ENCODE results near the gene CLOCK. TPM values are rescaled to one million over a fixed set of nuclear protein-coding genes. Genes with fewer than 3 reads are reported as not detected.

CLOCK gene
- total and polyA plus RNA-seq, 11 donors, result 8.3 to 42.1 (median 31.0) TPM

GRCh38 chr4:55442541-55442940 lies 104.2 kb downstream of the CLOCK start:
- Histone ChIP-seq H3K9me3 (no peaks in the 10 kb centered on the region), H3K4me3 (no peak overlapping the region), H3K27ac (no peak overlapping the region), H3K36me3 (peaks cover 0 to 83% (median 57%) of the 10 kb centered on the region in 9 donors), H3K27me3 (no peaks in the 10 kb centered on the region), H3K4me1 (peaks cover 0 to under 1% (median 0%) of the 10 kb centered on the region in 12 donors)
- DNase-seq (no peak), ATAC-seq (no peak)
- intact Hi-C loops (cut with DNase I), result loop anchor here in 3 of 10 donors (5.0 to 10.0 kb wide), 2 partner anchors 35 to 102 kb away; partner anchors contain the start of gene CLOCK (in 2 of the 3)
- 83 to 92% (median 84%) methylated on average over 1 of the region's 1 CpG for WGBS, 4 donors
- TF ChIP-seq, protein P1, sequence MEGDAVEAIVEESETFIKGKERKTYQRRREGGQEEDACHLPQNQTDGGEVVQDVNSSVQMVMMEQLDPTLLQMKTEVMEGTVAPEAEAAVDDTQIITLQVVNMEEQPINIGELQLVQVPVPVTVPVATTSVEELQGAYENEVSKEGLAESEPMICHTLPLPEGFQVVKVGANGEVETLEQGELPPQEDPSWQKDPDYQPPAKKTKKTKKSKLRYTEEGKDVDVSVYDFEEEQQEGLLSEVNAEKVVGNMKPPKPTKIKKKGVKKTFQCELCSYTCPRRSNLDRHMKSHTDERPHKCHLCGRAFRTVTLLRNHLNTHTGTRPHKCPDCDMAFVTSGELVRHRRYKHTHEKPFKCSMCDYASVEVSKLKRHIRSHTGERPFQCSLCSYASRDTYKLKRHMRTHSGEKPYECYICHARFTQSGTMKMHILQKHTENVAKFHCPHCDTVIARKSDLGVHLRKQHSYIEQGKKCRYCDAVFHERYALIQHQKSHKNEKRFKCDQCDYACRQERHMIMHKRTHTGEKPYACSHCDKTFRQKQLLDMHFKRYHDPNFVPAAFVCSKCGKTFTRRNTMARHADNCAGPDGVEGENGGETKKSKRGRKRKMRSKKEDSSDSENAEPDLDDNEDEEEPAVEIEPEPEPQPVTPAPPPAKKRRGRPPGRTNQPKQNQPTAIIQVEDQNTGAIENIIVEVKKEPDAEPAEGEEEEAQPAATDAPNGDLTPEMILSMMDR (IDR thresholded peaks at IDR 0.05), result no peak
- no peak for TF ChIP-seq POLR2A (IDR thresholded peaks at IDR 0.05)

- no peaks in the 10 kb centered on the region for H3K9me3 ChIP-seq
- TF ChIP-seq POLR2A (IDR thresholded peaks at IDR 0.05), result no peak
- TF ChIP-seq, protein P1 (IDR thresholded peaks at IDR 0.05), result no peak
- H3K4me3 ChIP-seq, result no peak overlapping the region
- H3K36me3 ChIP-seq, result peaks cover 0 to 83% (median 54%) of the 10 kb centered on the region in 9 donors
- DNase-seq, result no peak
- no peaks in the 10 kb centered on the region for H3K4me1 ChIP-seq
- H3K27ac ChIP-seq, result no peak overlapping the region
- no peaks in the 10 kb centered on the region for H3K27me3 ChIP-seq
- WGBS, 4 donors, result 96 to 100% (median 97%) methylated on average over 2 of the region's 2 CpGs
- ATAC-seq, result no peak
- intact Hi-C loops (cut with DNase I), result loop anchor here in 3 of 10 donors (5.0 to 10.0 kb wide), 2 partner anchors 33 to 104 kb away; partner anchors contain the start of gene CLOCK (in 2 of the 3)
Measured at GRCh38 chr4:55440786-55441185, 105.9 kb downstream of the CLOCK start.

DNA sequence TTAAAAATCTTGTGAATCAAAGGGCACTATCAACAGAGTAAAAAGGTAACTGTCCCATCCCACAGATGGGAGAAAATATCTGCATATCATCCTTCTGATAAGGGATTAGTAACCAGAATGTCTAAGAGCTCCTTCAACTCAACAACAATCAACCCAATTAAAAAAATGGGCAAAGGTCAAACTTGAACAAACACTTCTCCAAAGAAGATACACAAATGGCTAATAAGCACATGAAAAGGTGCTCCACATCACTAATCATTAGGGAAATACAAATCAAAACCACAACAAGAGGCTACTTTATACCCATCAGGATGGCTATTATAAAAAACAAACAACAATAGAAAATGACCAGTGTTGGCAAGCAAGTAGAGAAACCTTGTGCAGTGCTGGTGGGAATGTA lies 107.7 kb downstream of the CLOCK start:
- Histone ChIP-seq H3K4me3 (no peak overlapping the region), H3K4me1 (peaks cover 0 to 6% (median 0%) of the 10 kb centered on the region in 12 donors), H3K27me3 (no peaks in the 10 kb centered on the region), H3K9me3 (no peaks in the 10 kb centered on the region), H3K27ac (no peak overlapping the region), H3K36me3 (peaks cover 0 to 94% (median 62%) of the 10 kb centered on the region in 9 donors)
- ATAC-seq (no peak), DNase-seq (no peak)
- intact Hi-C loops (cut with DNase I), result loop anchor here in 2 of 10 donors (10.0 kb wide), 3 partner anchors 106 to 446 kb away; partner anchors contain the start of genes CLOCK (in 1 of the 2) and EXOC1 (in 1 of the 2)
- TF ChIP-seq, protein P1 (IDR thresholded peaks at IDR 0.05), result no peak
- no peak for TF ChIP-seq POLR2A (IDR thresholded peaks at IDR 0.05)

GRCh38 chr4:55438314-55438713 lies 108.4 kb downstream of the CLOCK start:
- Histone ChIP-seq H3K4me3 (no peak overlapping the region), H3K9me3 (no peaks in the 10 kb centered on the region), H3K36me3 (peaks cover 0 to 93% (median 62%) of the 10 kb centered on the region in 9 donors), H3K4me1 (peaks cover 0 to 6% (median 0%) of the 10 kb centered on the region in 12 donors), H3K27me3 (no peaks in the 10 kb centered on the region), H3K27ac (no peak overlapping the region)
- intact Hi-C loops (cut with DNase I), result loop anchor here in 2 of 10 donors (10.0 kb wide), 3 partner anchors 106 to 446 kb away; partner anchors contain the start of genes CLOCK (in 1 of the 2) and EXOC1 (in 1 of the 2)
- TF ChIP-seq POLR2A (IDR thresholded peaks at IDR 0.05), result no peak
- TF ChIP-seq, protein P1 (IDR thresholded peaks at IDR 0.05), result no peak
- ATAC-seq, result no peak
- DNase-seq, result no peak
- WGBS, 4 donors, result 89 to 99% (median 94%) methylated on average over 2 of the region's 2 CpGs
